Glutamatergic neuron (in vitro differentiated cells): ENCODE results near the gene TAOK2. TPM values are rescaled to one million over a fixed set of nuclear protein-coding genes. Genes with fewer than 3 reads are reported as not detected.

Source experiments
- DNase-seq: peaks from one replicate; pipeline ENCODE4 v3.0.0; 2022
- H3K27ac Mint-ChIP-seq: one replicate; pipeline ENCODE4 v1.8.0; 2020; ENCODE audit warnings: mild to moderate bottlenecking, mixed read lengths, inconsistent platforms; ENCODE audit not compliant: unreplicated experiment
- H3K27me3 Mint-ChIP-seq: one replicate; pipeline ENCODE4 v1.8.0; 2020; ENCODE audit warnings: mild to moderate bottlenecking, moderate library complexity, mixed read lengths, inconsistent platforms; ENCODE audit not compliant: unreplicated experiment
- H3K36me3 Mint-ChIP-seq: one replicate; pipeline ENCODE4 v1.8.0; 2020; ENCODE audit warnings: mild to moderate bottlenecking, mixed read lengths, inconsistent platforms; ENCODE audit not compliant: unreplicated experiment
- H3K4me1 Mint-ChIP-seq: one replicate; pipeline ENCODE4 v1.8.0; 2020; ENCODE audit warnings: mild to moderate bottlenecking, low read depth, mixed read lengths, inconsistent platforms; ENCODE audit not compliant: unreplicated experiment
- H3K4me3 Mint-ChIP-seq: one replicate; pipeline ENCODE4 v1.8.0; 2020; ENCODE audit warnings: mild to moderate bottlenecking, mixed read lengths, inconsistent platforms; ENCODE audit not compliant: unreplicated experiment
- H3K9me3 Mint-ChIP-seq: one replicate; pipeline ENCODE4 v1.8.0; 2020; ENCODE audit warnings: mild to moderate bottlenecking, moderate library complexity, mixed read lengths, inconsistent platforms; ENCODE audit not compliant: unreplicated experiment
- CTCF ChIP-seq: fragments of 200-600 bp; sonication (generic); IDR thresholded peaks from one replicate; pipeline ENCODE4 v1.5.0; 2021; ENCODE audit not compliant: partially characterized antibody, unreplicated experiment
- total RNA-seq: library from RNA; stranded (reverse); fragmentation: NEBNext Ultra II Directional; extraction: Animal tissue kit (Norgen Biotek cat#: 25700); gene quantifications from one replicate; pipeline ENCODE4 v1.2.1, GENCODE V29; 2021; ENCODE audit not compliant: unreplicated experiment

The TAOK2 gene
- total RNA-seq, 1 donor from 2014 or later = 58.5 TPM

DNA sequence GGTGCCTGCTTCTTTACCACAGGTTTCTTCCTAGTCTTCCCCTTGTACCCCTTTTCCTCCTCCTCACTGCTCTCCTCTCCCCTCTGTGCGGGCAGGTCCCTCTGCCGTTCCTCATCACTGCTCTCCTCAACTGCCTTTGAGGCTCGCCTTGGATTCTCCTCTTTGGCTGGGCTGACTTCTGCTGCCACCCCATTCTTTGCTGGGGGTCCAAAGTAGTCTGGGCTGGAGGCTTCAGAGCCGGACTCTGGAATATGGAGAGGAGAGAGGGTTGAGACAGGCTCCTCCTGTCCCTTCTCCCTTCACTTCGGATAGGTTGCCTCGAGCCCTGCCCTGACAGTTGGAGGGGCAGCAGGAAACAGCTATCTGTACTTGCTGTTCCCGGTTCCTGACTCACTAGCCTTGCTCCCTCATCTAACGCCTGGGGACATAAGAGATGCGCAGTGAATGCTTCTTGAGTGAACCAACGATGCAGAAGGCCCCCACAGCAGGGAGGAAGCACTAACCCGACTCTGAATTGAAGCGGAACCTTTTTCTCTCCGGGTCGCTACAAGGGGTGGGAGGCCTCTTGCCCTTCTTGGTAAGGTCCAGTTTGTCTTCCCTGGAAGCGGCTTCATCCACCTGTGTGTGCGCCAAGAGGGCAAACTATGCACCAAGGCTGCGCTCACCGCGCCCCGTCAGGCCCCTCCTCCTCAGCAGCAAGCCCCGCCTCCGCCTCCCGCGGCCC is 21.1 kb downstream of the TAOK2 start:
- peaks cover 3% of the 10 kb centered on the region for H3K9me3 Mint-ChIP-seq
- peaks cover 13% of the 10 kb centered on the region for H3K27me3 Mint-ChIP-seq
- peaks cover 4% of the 10 kb centered on the region for H3K36me3 Mint-ChIP-seq
- DNase-seq = peak; percentile 56
- no peak for TF ChIP-seq CTCF
- peak overlapping the region; percentile 87 for H3K27ac Mint-ChIP-seq
- H3K4me3 Mint-ChIP-seq = peak overlapping the region; percentile 97
- peaks cover 6% of the 10 kb centered on the region for H3K4me1 Mint-ChIP-seq

- Mint-ChIP-seq H3K4me3 (peak within 1 kb of the TSS; percentile 97), H3K27me3 (peaks cover 15% of the 10 kb centered on the region), H3K4me1 (peaks cover 11% of the 10 kb centered on the region), H3K27ac (peak within 1 kb of the TSS; percentile 87), H3K36me3 (peaks cover 1% of the 10 kb centered on the region), H3K9me3 (peaks cover 5% of the 10 kb centered on the region)
- peak; percentile 88 for DNase-seq
- no peak for TF ChIP-seq CTCF
These were observed 21.7 kb downstream of the TAOK2 start, which contains the start of gene HIRIP3 for GRCh38 chr16:29995324-29995910. Gene HIRIP3, minus strand, starts transcription at chr16:29995617. Its CDS starts 12 bp downstream, at chr16:29995605.

GRCh38 chr16:29995911-29996765 is 22.5 kb downstream of the TAOK2 start, which contains the start of gene INO80E:
Gene INO80E, plus strand, starts transcription at chr16:29996241. Its CDS starts 70 bp downstream, at chr16:29996311.
- no peak for TF ChIP-seq CTCF
- peaks cover 15% of the 10 kb centered on the region for H3K27me3 Mint-ChIP-seq
- peak within 1 kb of the TSS; percentile 87 for H3K27ac Mint-ChIP-seq
- DNase-seq = peak; percentile 100
- H3K36me3 Mint-ChIP-seq = no peaks in the 10 kb centered on the region
- peak within 1 kb of the TSS; percentile 97 for H3K4me3 Mint-ChIP-seq
- H3K9me3 Mint-ChIP-seq = peaks cover 3% of the 10 kb centered on the region
- peaks cover 13% of the 10 kb centered on the region for H3K4me1 Mint-ChIP-seq

DNA sequence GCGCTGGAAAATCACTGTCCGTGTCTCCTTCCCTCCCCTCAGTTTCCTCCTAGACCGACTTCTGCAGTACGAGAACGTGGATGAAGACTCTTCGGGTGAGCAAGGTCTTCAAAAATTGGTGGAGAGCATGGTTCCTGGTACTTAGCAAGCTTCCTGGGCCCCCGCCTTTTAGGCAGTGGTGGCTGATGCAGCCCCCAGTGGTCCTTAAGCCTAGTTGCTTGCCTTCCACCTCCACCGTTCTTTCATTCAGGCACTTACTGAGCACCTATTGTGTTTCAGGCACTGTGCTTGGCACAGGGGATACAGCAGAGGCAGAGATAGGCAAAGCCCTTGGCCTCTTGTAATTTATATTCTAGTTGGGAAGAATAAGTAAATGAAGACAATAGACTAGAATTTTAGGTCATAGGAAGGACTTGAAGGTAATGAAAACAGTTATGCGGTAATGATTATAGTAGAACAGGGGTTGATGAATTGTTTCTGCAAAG is 23.1 kb downstream of the TAOK2 start:
- peak overlapping the region; percentile 97 for H3K4me3 Mint-ChIP-seq
- H3K4me1 Mint-ChIP-seq = peaks cover 13% of the 10 kb centered on the region
- peaks cover 3% of the 10 kb centered on the region for H3K9me3 Mint-ChIP-seq
- H3K27me3 Mint-ChIP-seq = peaks cover 15% of the 10 kb centered on the region
- TF ChIP-seq CTCF = no peak
- H3K27ac Mint-ChIP-seq = peak overlapping the region; percentile 33
- no peaks in the 10 kb centered on the region for H3K36me3 Mint-ChIP-seq
- no peak for DNase-seq
